Neutrophil (primary cell): ENCODE results near the gene OR2AJ1.

Experiments
- H3K27ac ChIP-seq: fragments of 200-600 bp; sonication (generic); 2 replicates; pipeline ENCODE4 v1.5.1; 2016; ENCODE audit warnings: mild to moderate bottlenecking, moderate library complexity
- H3K27me3 ChIP-seq: fragments of 200-600 bp; sonication (generic); 2 replicates; pipeline ENCODE4 v1.6.0; 2016; ENCODE audit warnings: mild to moderate bottlenecking
- H3K36me3 ChIP-seq: fragments of 200-600 bp; sonication (generic); 2 replicates; pipeline ENCODE4 v1.5.1; 2017
- H3K4me1 ChIP-seq, 2 experiments: fragments of 200-600 bp in 1 of 2; sonication (generic) in 1 of 2; 1 replicate in 1 of 2; 2 replicates in 1 of 2; pipeline versions ENCODE4 v1.5.1 to v1.6.1; 2013 to 2016; ENCODE audit warnings: low read depth in 1 of 2, low read length in 1 of 2, mild to moderate bottlenecking in 1 of 2, moderate library complexity in 1 of 2; ENCODE audit not compliant: control insufficient read depth in 1 of 2, insufficient read depth in 1 of 2
- H3K4me3 ChIP-seq, 2 experiments: fragments of 200-600 bp in 1 of 2; sonication (generic) in 1 of 2; 1 replicate in 1 of 2; 2 replicates in 1 of 2; pipeline ENCODE4 v1.5.1; 2013 to 2016; ENCODE audit warnings: low read depth in 1 of 2, low read length in 1 of 2, mild to moderate bottlenecking in 1 of 2, moderate library complexity in 1 of 2
- H3K9me3 ChIP-seq: fragments of 200-600 bp; sonication (generic); 2 replicates; pipeline ENCODE4 v1.5.1; 2016
- CTCF ChIP-seq: fragments of 200-600 bp; sonication (generic); IDR thresholded peaks from 2 replicates; pipeline ENCODE4 v1.5.1; 2016; ENCODE audit warnings: antibody characterized with exemption

Gene OR2AJ1

GRCh38 chr1:247924868-247925267 lies at the start of gene OR2AJ1:
Gene OR2AJ1, plus strand, starts transcription at chr1:247924889. Its CDS starts 8,880 bp downstream, at chr1:247933769.
- Histone ChIP-seq H3K4me3 (no peak within 1 kb of the TSS), H3K9me3 (no peaks in the 10 kb centered on the region), H3K27me3 (no peaks in the 10 kb centered on the region), H3K4me1 (no peaks in the 10 kb centered on the region), H3K36me3 (no peaks in the 10 kb centered on the region), H3K27ac (no peak within 1 kb of the TSS)
- TF ChIP-seq CTCF: no peak

GRCh38 chr1:247883346-247883745 lies 41.3 kb upstream of the OR2AJ1 start:
- Histone ChIP-seq H3K36me3 (no peaks in the 10 kb centered on the region), H3K27me3 (no peaks in the 10 kb centered on the region), H3K4me1 (no peaks in the 10 kb centered on the region), H3K9me3 (no peaks in the 10 kb centered on the region), H3K4me3 (no peak overlapping the region), H3K27ac (no peak overlapping the region)
- no peak for TF ChIP-seq CTCF

- TF ChIP-seq CTCF: no peak
- Histone ChIP-seq H3K4me1 (no peaks in the 10 kb centered on the region), H3K9me3 (no peaks in the 10 kb centered on the region), H3K27me3 (no peaks in the 10 kb centered on the region), H3K36me3 (no peaks in the 10 kb centered on the region), H3K27ac (no peak overlapping the region), H3K4me3 (no peak overlapping the region)
Observed at GRCh38 chr1:247884797-247885413, 39.8 kb upstream of the OR2AJ1 start.

GRCh38 chr1:247895163-247895637 lies 29.5 kb upstream of the OR2AJ1 start, which contains the start of gene OR2W3:
Gene OR2W3, plus strand, starts transcription at chr1:247895587. Its CDS starts 0 bp downstream, at chr1:247895587.
- Histone ChIP-seq H3K27ac (no peak within 1 kb of the TSS), H3K9me3 (no peaks in the 10 kb centered on the region), H3K36me3 (no peaks in the 10 kb centered on the region), H3K27me3 (no peaks in the 10 kb centered on the region), H3K4me3 (no peak within 1 kb of the TSS), H3K4me1 (no peaks in the 10 kb centered on the region)
- TF ChIP-seq CTCF: no peak

- no peak overlapping the region for H3K27ac ChIP-seq
- H3K9me3 ChIP-seq: no peaks in the 10 kb centered on the region
- no peaks in the 10 kb centered on the region for H3K27me3 ChIP-seq
- no peak for TF ChIP-seq CTCF
- no peak overlapping the region for H3K4me3 ChIP-seq
- no peaks in the 10 kb centered on the region for H3K4me1 ChIP-seq
- no peaks in the 10 kb centered on the region for H3K36me3 ChIP-seq
Observed at GRCh38 chr1:247895976-247896375, 28.7 kb upstream of the OR2AJ1 start.
